Measurements from ENCODE around the gene CFAP43. TPM values are rescaled to one million over a fixed set of nuclear protein-coding genes. Genes with fewer than 3 reads are reported as not detected.
A peak's percentile ranks its signal among the peaks of the same experiment; 100 is the strongest.

CFAP43 gene
- total RNA-seq, 1 experiment from 2014 or later: 0.42 TPM

GRCh38 chr10:104123397-104123796, 108.8 kb downstream of the CFAP43 start:
- no peaks in the 10 kb centered on the region; the same call in 1 of the 2 replicates for H3K27me3 Mint-ChIP-seq (ENCODE audit: low read depth)
- ATAC-seq (no peak), DNase-seq (ENCODE audit: low spot score) (no peak)
- ChIA-PET CTCF (interaction anchor here (0.8 to 3.7 kb wide), 6 partner anchors 16 to 235 kb away, joined by 3 to 20 read pairs (median 9); partner anchors contain the start of gene GSTO1), POLR2A (interaction anchor here (0.8 to 2.2 kb wide), 2 partner anchors 17 to 131 kb away, joined by 3 to 6 read pairs; partner anchors contain the start of gene GSTO1)
- H3K4me3 Mint-ChIP-seq: peak overlapping the region; percentile 92
- peaks cover 36% of the 10 kb centered on the region for H3K4me1 Mint-ChIP-seq
- peak overlapping the region; percentile 79 for H3K27ac Mint-ChIP-seq
- no peaks in the 10 kb centered on the region for H3K9me3 Mint-ChIP-seq
- TF ChIP-seq ARID4B (CRISPR knock-in tag; IDR thresholded peaks at IDR 0.05; ENCODE audit: borderline replicate concordance) (no peak), ESRRA (CRISPR knock-in tag; IDR thresholded peaks at IDR 0.05; ENCODE audit: borderline replicate concordance) (no peak), ZNF671 (CRISPR knock-in tag; IDR thresholded peaks at IDR 0.05) (no peak), MXD4 (CRISPR knock-in tag; IDR thresholded peaks at IDR 0.05; ENCODE audit: borderline replicate concordance) (no peak)
- H3K36me3 Mint-ChIP-seq: peaks cover 6% of the 10 kb centered on the region

- ATAC-seq: peak; percentile 1
- POLR2A ChIA-PET: interaction anchor here (0.6 to 2.7 kb wide), 18 partner anchors 8 to 231 kb away, joined by 3 to 34 read pairs (median 4); partner anchors contain the start of genes CFAP43, CFAP58, GSTO1 and GSTO2
- CTCF ChIA-PET: interaction anchor here (0.6 to 3.7 kb wide), 24 partner anchors 8 to 274 kb away, joined by 3 to 35 read pairs (median 4); partner anchors contain the start of genes CFAP58 and GSTO1
Measured at GRCh38 chr10:104122225-104123107, 109.7 kb downstream of the CFAP43 start.

DNA sequence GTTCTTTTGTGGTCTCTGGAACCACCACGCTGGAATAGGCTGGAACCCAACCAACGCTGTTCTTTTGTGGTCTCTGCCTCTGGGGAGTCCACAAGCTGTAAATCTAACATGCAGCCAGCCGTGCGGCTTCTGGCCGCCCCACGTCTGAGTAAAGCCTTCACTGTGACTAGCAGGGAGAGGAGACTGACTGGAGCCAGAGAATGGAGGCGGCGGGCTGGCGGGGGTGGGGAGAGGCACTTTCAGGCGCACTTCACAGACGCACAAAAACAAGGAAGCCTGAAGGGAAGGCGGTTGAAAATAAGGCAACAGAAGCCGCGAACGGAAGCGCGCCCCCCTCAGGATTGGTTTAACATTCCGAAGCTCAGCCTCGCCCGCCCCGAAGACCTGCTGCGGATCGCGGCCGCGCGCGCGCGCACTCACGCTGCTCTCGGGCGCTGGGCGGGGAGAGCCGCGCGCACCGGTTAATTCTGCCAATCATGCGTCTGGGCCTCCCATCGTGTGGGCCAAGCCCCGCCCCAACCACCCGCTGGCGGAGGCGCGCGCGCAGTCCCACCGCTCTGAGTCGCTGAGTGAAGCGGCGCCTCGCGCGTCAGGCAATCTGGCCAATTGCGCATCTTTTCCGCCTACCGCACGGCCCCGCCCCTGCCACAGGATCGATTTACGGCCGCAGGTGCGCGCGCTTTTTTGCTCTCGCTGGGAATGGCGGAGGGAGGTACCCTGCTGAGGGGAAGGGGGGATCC, 110.5 kb downstream of the CFAP43 start, which contains the start of gene SFR1:
Gene SFR1, plus strand, starts transcription at position 687 of the 740 bp plus-strand sequence. Its CDS starts 13 bp downstream, at position 700.
- ChIA-PET POLR2A (interaction anchor here (0.6 to 2.7 kb wide), 18 partner anchors 12 to 232 kb away, joined by 3 to 34 read pairs (median 4); partner anchors contain the start of genes CFAP43, CFAP58, GSTO1 and GSTO2), CTCF (interaction anchor here (0.5 to 3.7 kb wide), 30 partner anchors 9 to 409 kb away, joined by 3 to 35 read pairs (median 4); partner anchors contain the start of genes CFAP58 and GSTO1)
- peaks cover 29% of the 10 kb centered on the region for H3K4me1 Mint-ChIP-seq
- peak; percentile 92 for ATAC-seq
- H3K4me3 Mint-ChIP-seq: peak within 1 kb of the TSS; percentile 92
- peak; percentile 99 for DNase-seq (ENCODE audit: low spot score)
- peak within 1 kb of the TSS; percentile 100 for H3K27ac Mint-ChIP-seq
- no peaks in the 10 kb centered on the region; the same call in 1 of the 2 replicates for H3K27me3 Mint-ChIP-seq (ENCODE audit: low read depth)
- peaks cover 6% of the 10 kb centered on the region for H3K36me3 Mint-ChIP-seq
- no peaks in the 10 kb centered on the region for H3K9me3 Mint-ChIP-seq
- TF ChIP-seq SMAD3 (CRISPR knock-in tag; IDR thresholded peaks at IDR 0.05; ENCODE audit: borderline replicate concordance) (0 out of 2 replicates have a peak, but pooled peaks have one; percentile 36), FOXK1 (CRISPR knock-in tag; IDR thresholded peaks at IDR 0.05) (peak; percentile 32; the same call in 1 of the 2 replicates), CTCF (IDR thresholded peaks at IDR 0.05) (0 out of 2 replicates have a peak, but pooled peaks have one; percentile 42), AFF4 (CRISPR knock-in tag; IDR thresholded peaks at IDR 0.05; ENCODE audit: borderline replicate concordance) (peak; percentile 74; the same call in 1 of the 2 replicates)

More at GRCh38 chr10:104122225-104123107, 109.7 kb downstream of the CFAP43 start:
- peak overlapping the region; percentile 92 for H3K4me3 Mint-ChIP-seq
- H3K36me3 Mint-ChIP-seq: peaks cover 6% of the 10 kb centered on the region
- peaks cover 36% of the 10 kb centered on the region for H3K4me1 Mint-ChIP-seq
- H3K9me3 Mint-ChIP-seq: no peaks in the 10 kb centered on the region
- peak overlapping the region; percentile 98 for H3K27ac Mint-ChIP-seq
- TF ChIP-seq MYBL2 (CRISPR knock-in tag; IDR thresholded peaks at IDR 0.05): peak; percentile 12; the same call in 1 of the 2 replicates
- no peak for TF ChIP-seq SMAD3 (CRISPR knock-in tag; IDR thresholded peaks at IDR 0.05; ENCODE audit: borderline replicate concordance)
- TF ChIP-seq, protein P1, sequence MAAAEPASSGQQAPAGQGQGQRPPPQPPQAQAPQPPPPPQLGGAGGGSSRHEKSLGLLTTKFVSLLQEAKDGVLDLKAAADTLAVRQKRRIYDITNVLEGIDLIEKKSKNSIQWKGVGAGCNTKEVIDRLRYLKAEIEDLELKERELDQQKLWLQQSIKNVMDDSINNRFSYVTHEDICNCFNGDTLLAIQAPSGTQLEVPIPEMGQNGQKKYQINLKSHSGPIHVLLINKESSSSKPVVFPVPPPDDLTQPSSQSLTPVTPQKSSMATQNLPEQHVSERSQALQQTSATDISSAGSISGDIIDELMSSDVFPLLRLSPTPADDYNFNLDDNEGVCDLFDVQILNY (CRISPR knock-in tag; IDR thresholded peaks at IDR 0.05): no peak; the same call in 1 of the 2 replicates
- TF ChIP-seq ATF1 (CRISPR knock-in tag; IDR thresholded peaks at IDR 0.05): no peak
- TF ChIP-seq, protein P2, sequence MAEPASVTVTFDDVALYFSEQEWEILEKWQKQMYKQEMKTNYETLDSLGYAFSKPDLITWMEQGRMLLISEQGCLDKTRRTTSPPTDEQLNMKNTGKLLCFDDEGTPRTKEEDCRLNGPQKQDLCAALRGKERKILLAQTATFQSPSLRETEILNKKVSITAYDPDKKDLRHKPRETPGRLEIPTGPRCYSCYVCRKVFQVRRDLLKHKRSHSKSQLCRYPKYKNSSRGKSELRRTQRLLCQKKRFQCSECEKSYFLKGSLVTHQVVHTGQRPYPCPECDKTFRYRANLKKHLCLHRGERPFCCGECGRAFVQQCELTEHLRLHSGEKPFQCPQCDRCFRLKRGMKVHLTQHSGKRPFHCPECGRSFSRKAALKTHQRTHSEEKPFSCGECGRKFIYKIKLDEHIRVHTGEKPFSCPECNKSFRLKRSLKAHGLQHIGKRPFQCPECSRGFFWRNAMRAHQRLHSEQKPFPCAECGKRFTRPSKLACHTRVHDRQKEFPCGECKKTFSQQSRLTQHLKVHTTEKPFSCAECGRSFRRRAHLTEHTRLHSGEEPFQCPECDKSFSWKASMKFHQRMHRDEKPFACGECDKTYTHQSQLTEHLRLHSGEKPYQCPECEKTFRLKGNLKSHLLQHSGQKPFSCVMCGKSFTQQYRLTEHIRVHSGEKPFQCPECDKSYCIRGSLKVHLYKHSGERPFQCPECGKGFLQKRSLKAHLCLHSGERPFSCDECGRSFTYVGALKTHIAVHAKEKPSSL (CRISPR knock-in tag; conservative IDR thresholded peaks at IDR 0.05): no peak
- DNase-seq (ENCODE audit: low spot score): no peak
- H3K27me3 Mint-ChIP-seq (ENCODE audit: low read depth): no peaks in the 10 kb centered on the region; the same call in 1 of the 2 replicates

All from WTC11 (cell line).